Uterus (tissue), 2 donors: ENCODE results near the gene ACTR6.

Experiments used
- CTCF ChIP-seq, 4 experiments: fragments of 200-600 bp in 2 of 4; fragments of 450-650 bp in 2 of 4; sonication (generic) in 2 of 4; IDR thresholded peaks; one replicate each; pipeline ENCODE4 v1.5.1; 2016 to 2019; ENCODE audit warnings: antibody characterized with exemption in 4 of 4, mild to moderate bottlenecking in 2 of 4, moderate library complexity in 1 of 4
- POLR2A ChIP-seq, 2 donors: fragments of 450-650 bp; IDR thresholded peaks; one replicate each; pipeline ENCODE4 v1.6.1; 2016; ENCODE audit warnings: antibody characterized with exemption in 2 of 2, mild to moderate bottlenecking in 1 of 2, moderate library complexity in 1 of 2

GRCh38 chr12:100234591-100235304, 34.1 kb downstream of the ACTR6 start:
- TF ChIP-seq CTCF (IDR thresholded peaks at IDR 0.05) (peak; percentile 46 to 63 (median 60)), POLR2A (IDR thresholded peaks at IDR 0.05) (no peak)
